Glutamatergic neuron (in vitro differentiated cells): ENCODE data around the gene PASK. TPM values are rescaled to one million over a fixed set of nuclear protein-coding genes. Genes with fewer than 3 reads are reported as not detected.
A peak's percentile ranks its signal among the peaks of the same experiment; 100 is the strongest.

Experiments
- DNase-seq: peaks from one replicate; pipeline ENCODE4 v3.0.0; 2022
- H3K27ac Mint-ChIP-seq: one replicate; pipeline ENCODE4 v1.8.0; 2020; ENCODE audit warnings: mild to moderate bottlenecking, mixed read lengths, inconsistent platforms; ENCODE audit not compliant: unreplicated experiment
- H3K27me3 Mint-ChIP-seq: one replicate; pipeline ENCODE4 v1.8.0; 2020; ENCODE audit warnings: mild to moderate bottlenecking, moderate library complexity, mixed read lengths, inconsistent platforms; ENCODE audit not compliant: unreplicated experiment
- H3K36me3 Mint-ChIP-seq: one replicate; pipeline ENCODE4 v1.8.0; 2020; ENCODE audit warnings: mild to moderate bottlenecking, mixed read lengths, inconsistent platforms; ENCODE audit not compliant: unreplicated experiment
- H3K4me1 Mint-ChIP-seq: one replicate; pipeline ENCODE4 v1.8.0; 2020; ENCODE audit warnings: mild to moderate bottlenecking, low read depth, mixed read lengths, inconsistent platforms; ENCODE audit not compliant: unreplicated experiment
- H3K4me3 Mint-ChIP-seq: one replicate; pipeline ENCODE4 v1.8.0; 2020; ENCODE audit warnings: mild to moderate bottlenecking, mixed read lengths, inconsistent platforms; ENCODE audit not compliant: unreplicated experiment
- H3K9me3 Mint-ChIP-seq: one replicate; pipeline ENCODE4 v1.8.0; 2020; ENCODE audit warnings: mild to moderate bottlenecking, moderate library complexity, mixed read lengths, inconsistent platforms; ENCODE audit not compliant: unreplicated experiment
- total RNA-seq: library from RNA; stranded (reverse); fragmentation: NEBNext Ultra II Directional; extraction: Animal tissue kit (Norgen Biotek cat#: 25700); gene quantifications from one replicate; pipeline ENCODE4 v1.2.1, GENCODE V29; 2021; ENCODE audit not compliant: unreplicated experiment
- TF ChIP-seq, protein P1 (sequence below): fragments of 200-600 bp; sonication (generic); IDR thresholded peaks from one replicate; pipeline ENCODE4 v1.5.0; 2021; ENCODE audit not compliant: partially characterized antibody, unreplicated experiment

The PASK gene
- total RNA-seq, 1 donor from 2014 or later = 24.4 TPM

DNA sequence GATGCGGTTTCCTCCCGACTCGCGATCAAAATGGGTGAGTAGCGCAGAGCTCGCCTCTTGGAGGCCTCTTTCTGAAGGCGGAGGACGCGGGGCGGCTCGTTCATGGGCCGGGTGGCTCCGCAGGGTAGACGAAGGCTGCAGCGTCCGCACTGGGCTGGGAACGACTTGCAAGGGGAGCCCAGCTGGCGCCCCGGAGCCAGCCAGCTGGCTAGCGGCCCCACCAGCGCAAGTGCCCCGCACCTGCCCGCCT, 328 bp upstream of the PASK start:
- Mint-ChIP-seq H3K27ac (peak overlapping the region; percentile 66), H3K36me3 (peaks cover 5% of the 10 kb centered on the region), H3K27me3 (peaks cover 4% of the 10 kb centered on the region), H3K9me3 (peaks cover 7% of the 10 kb centered on the region), H3K4me3 (peak overlapping the region; percentile 99), H3K4me1 (peaks cover 10% of the 10 kb centered on the region)
- no peak for DNase-seq
- TF ChIP-seq, protein P1, sequence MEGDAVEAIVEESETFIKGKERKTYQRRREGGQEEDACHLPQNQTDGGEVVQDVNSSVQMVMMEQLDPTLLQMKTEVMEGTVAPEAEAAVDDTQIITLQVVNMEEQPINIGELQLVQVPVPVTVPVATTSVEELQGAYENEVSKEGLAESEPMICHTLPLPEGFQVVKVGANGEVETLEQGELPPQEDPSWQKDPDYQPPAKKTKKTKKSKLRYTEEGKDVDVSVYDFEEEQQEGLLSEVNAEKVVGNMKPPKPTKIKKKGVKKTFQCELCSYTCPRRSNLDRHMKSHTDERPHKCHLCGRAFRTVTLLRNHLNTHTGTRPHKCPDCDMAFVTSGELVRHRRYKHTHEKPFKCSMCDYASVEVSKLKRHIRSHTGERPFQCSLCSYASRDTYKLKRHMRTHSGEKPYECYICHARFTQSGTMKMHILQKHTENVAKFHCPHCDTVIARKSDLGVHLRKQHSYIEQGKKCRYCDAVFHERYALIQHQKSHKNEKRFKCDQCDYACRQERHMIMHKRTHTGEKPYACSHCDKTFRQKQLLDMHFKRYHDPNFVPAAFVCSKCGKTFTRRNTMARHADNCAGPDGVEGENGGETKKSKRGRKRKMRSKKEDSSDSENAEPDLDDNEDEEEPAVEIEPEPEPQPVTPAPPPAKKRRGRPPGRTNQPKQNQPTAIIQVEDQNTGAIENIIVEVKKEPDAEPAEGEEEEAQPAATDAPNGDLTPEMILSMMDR = no peak

DNA sequence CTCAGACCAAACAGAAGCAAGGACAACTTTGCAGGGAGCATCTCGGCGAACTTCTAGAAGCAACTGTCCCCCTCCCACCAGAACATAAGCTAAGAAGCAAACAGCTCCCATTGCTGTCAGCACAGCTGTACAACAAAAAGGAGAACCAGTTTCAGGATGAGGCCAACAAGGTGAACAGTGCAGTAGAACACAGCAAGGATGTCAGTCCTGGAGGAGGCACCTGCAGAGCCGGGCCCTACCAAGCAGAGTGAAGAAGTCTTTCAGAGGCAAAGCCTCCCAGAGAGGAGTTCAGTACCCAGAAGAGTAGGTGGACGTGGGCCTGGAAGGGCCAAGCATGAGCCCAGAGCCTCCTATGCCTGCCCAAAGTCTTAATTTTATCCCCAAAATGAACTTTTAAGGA, 1.0 kb downstream of the PASK start:
- H3K4me1 Mint-ChIP-seq = peaks cover 10% of the 10 kb centered on the region
- no peak overlapping the region for H3K27ac Mint-ChIP-seq
- TF ChIP-seq, protein P1 = no peak
- peaks cover 5% of the 10 kb centered on the region for H3K36me3 Mint-ChIP-seq
- H3K4me3 Mint-ChIP-seq = peak overlapping the region; percentile 99
- DNase-seq = no peak
- H3K9me3 Mint-ChIP-seq = peaks cover 7% of the 10 kb centered on the region
- H3K27me3 Mint-ChIP-seq = peaks cover 4% of the 10 kb centered on the region

DNA sequence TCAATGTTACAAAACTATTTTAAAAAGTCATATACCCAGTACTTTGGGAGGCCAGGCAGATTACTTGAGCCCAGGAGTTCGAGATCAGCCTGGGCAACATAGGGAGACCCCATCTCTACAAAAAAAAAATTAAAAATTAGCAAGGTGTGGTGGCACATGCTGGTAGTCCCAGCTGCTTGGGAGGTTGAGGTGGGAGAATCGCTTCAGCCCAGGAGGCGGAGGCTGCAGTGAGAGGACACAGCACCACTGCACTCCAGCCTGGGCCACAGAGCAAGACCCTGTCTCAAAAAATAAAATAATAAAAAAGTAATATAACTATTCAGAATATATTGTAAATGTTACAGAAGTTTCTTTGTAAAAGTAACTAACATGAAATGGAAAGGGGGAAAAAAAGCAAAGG, 1.9 kb downstream of the PASK start:
- H3K27ac Mint-ChIP-seq = no peak overlapping the region
- peaks cover 5% of the 10 kb centered on the region for H3K36me3 Mint-ChIP-seq
- H3K27me3 Mint-ChIP-seq = peaks cover 4% of the 10 kb centered on the region
- peaks cover 10% of the 10 kb centered on the region for H3K4me1 Mint-ChIP-seq
- peaks cover 11% of the 10 kb centered on the region for H3K9me3 Mint-ChIP-seq
- DNase-seq = no peak
- TF ChIP-seq, protein P1 = no peak
- H3K4me3 Mint-ChIP-seq = peak overlapping the region; percentile 99

DNA sequence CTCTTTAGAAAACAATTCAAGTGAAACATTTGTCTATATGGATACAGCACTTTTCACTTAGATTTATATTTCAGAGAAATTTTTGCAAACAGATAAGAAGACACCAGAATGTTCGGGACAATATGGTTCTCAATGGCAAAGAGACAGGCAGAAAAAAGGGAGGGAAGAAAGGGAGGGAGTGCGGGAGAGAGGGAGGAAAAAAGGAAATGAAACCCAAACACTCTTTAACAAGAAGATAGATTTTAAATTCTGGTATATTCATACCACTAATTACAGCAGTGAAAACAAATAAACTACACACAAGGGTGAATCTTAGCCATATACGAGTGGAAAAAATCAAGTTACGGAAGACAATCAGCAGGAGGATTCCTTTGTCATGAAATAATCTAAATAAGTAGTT, 3.0 kb downstream of the PASK start:
- Mint-ChIP-seq H3K27ac (no peak overlapping the region), H3K36me3 (peaks cover 5% of the 10 kb centered on the region), H3K9me3 (peaks cover 10% of the 10 kb centered on the region), H3K4me3 (no peak overlapping the region), H3K4me1 (peaks cover 10% of the 10 kb centered on the region), H3K27me3 (peaks cover 10% of the 10 kb centered on the region)
- DNase-seq = no peak
- TF ChIP-seq, protein P1 = no peak

DNA sequence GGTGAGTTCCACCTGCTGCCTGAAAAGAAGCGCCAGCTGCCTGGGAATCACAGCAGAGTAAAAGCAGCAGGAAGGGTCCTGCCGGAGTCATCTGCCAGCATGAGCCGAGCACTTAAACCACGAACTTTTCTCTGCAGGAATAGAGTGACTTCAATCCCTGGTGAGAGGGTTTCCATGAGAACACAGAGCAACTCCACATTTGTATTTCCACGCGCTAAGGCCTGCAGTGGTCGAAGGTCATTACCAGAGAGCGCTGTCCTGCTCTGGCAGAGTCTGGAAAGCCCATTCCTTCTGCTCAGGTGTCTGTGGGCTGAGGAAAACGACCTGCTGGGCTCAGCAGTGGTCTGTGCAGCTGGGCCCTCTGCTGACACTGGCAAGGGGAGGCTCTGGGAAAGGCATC, 6.7 kb downstream of the PASK start:
- Mint-ChIP-seq H3K9me3 (peaks cover 4% of the 10 kb centered on the region), H3K4me3 (no peak overlapping the region), H3K27ac (no peak overlapping the region), H3K4me1 (no peaks in the 10 kb centered on the region), H3K36me3 (no peaks in the 10 kb centered on the region), H3K27me3 (peaks cover 7% of the 10 kb centered on the region)
- TF ChIP-seq, protein P1 = no peak
- no peak for DNase-seq
